ENCODE results near the gene LMO1. TPM values are rescaled to one million over a fixed set of nuclear protein-coding genes. Genes with fewer than 3 reads are reported as not detected.
A peak's percentile ranks its signal among the peaks of the same experiment; 100 is the strongest.

Gene LMO1
- total and polyA plus RNA-seq, 2 of the 8 experiments (the other 6 are each of a cell fraction or from before 2014, with no cell fraction given), result 0.17 TPM; not detected in 1

- peak in 1 of 2 experiments; percentile 92 for DNase-seq (ENCODE audit: low read depth in 1 of 2, low spot score in 2 of 2)
- Histone ChIP-seq H3K4me3 (ENCODE audit: extremely low read depth in 1 of 4, insufficient read depth in 2 of 4, low read depth in 3 of 4, low read length in 4 of 4) (no peak overlapping the region), H4K8ac (ENCODE audit: extremely low read depth, insufficient read depth, low read length) (no peak overlapping the region; the same call in 1 of the 2 replicates), H4K91ac (replicated peaks; ENCODE audit: insufficient read length, low read length) (no peak overlapping the region), H4K20me1 (replicated peaks in 1 of 2; ENCODE audit: control insufficient read depth in 1 of 2, insufficient read depth in 2 of 2, low read length in 2 of 2) (no peaks in the 10 kb centered on the region), H3K4ac (replicated peaks; ENCODE audit: insufficient read length, low read depth, low read length) (no peak overlapping the region), H2BK120ac (replicated peaks; ENCODE audit: low read depth, low read length) (no peak overlapping the region), H3K14ac (ENCODE audit: insufficient read length) (no peak overlapping the region), H3K79me2 (ENCODE audit: control insufficient read depth in 1 of 2, insufficient read depth in 2 of 2, low read length in 2 of 2) (no peaks in the 10 kb centered on the region), H3K4me1 (replicated peaks in 1 of 4; ENCODE audit: control insufficient read depth in 3 of 4, insufficient read depth in 4 of 4, low read length in 3 of 4) (peaks cover 0 to 7% (median 0%) of the 10 kb centered on the region in 4 experiments; a peak in 1 of 7 replicates), H2BK12ac (ENCODE audit: low read depth, low read length) (no peak overlapping the region), H4K5ac (ENCODE audit: insufficient read length, low read depth, low read length) (no peak overlapping the region), H3K27ac (ENCODE audit: low read depth, low read length) (no peak overlapping the region), H2BK5ac (ENCODE audit: low read depth, low read length) (no peak overlapping the region), H3K23me2 (ENCODE audit: low read depth, low read length) (no peaks in the 10 kb centered on the region), H2BK20ac (ENCODE audit: low read length) (no peak overlapping the region), H3K18ac (ENCODE audit: extremely low read depth, low read length) (no peak overlapping the region), H2AK5ac (ENCODE audit: low read depth, low read length) (no peak overlapping the region), H2BK15ac (ENCODE audit: low read length) (no peak overlapping the region), H3K4me2 (ENCODE audit: insufficient read depth in 1 of 2, low read depth in 2 of 2, low read length in 2 of 2) (no peak overlapping the region), H3K79me1 (ENCODE audit: low read depth, low read length) (no peaks in the 10 kb centered on the region; the same call in 1 of the 2 replicates), H3K36me3 (ENCODE audit: control insufficient read depth in 2 of 4, insufficient read depth in 4 of 4, low read length in 3 of 4) (no peaks in the 10 kb centered on the region), H3K27me3 (replicated peaks in 1 of 4; ENCODE audit: control insufficient read depth in 3 of 4, extremely low read depth in 1 of 4, insufficient read depth in 3 of 4, low read length in 3 of 4) (no peaks in the 10 kb centered on the region), H3K9ac (replicated peaks in 1 of 4; ENCODE audit: extremely low read depth in 1 of 4, low read depth in 3 of 4, low read length in 3 of 4) (no peak overlapping the region), H3K56ac (replicated peaks; ENCODE audit: insufficient read length, low read depth, low read length) (no peak overlapping the region), H2AFZ (ENCODE audit: low read length) (no peak overlapping the region), H3K9me3 (ENCODE audit: insufficient read depth in 2 of 2, low read depth in 1 of 2, low read length in 1 of 2) (no peaks in the 10 kb centered on the region), H3K23ac (ENCODE audit: insufficient read length) (no peak overlapping the region)
- TF ChIP-seq RAD21 (IDR thresholded peaks at IDR 0.05 in 1 of 2, conservative IDR thresholded peaks at IDR 0.05 in 1 of 2; ENCODE audit: low read depth in 2 of 2, low read length in 2 of 2) (peak; percentile 49 to 62), HDAC6 (IDR thresholded peaks at IDR 0.05; ENCODE audit: low read depth, low read length) (no peak)
- TF ChIP-seq, protein P1, sequence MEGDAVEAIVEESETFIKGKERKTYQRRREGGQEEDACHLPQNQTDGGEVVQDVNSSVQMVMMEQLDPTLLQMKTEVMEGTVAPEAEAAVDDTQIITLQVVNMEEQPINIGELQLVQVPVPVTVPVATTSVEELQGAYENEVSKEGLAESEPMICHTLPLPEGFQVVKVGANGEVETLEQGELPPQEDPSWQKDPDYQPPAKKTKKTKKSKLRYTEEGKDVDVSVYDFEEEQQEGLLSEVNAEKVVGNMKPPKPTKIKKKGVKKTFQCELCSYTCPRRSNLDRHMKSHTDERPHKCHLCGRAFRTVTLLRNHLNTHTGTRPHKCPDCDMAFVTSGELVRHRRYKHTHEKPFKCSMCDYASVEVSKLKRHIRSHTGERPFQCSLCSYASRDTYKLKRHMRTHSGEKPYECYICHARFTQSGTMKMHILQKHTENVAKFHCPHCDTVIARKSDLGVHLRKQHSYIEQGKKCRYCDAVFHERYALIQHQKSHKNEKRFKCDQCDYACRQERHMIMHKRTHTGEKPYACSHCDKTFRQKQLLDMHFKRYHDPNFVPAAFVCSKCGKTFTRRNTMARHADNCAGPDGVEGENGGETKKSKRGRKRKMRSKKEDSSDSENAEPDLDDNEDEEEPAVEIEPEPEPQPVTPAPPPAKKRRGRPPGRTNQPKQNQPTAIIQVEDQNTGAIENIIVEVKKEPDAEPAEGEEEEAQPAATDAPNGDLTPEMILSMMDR (IDR thresholded peaks at IDR 0.05; ENCODE audit: control extremely low read depth in 1 of 3, insufficient read depth in 1 of 3, low read depth in 1 of 3, low read length in 3 of 3), result peak; percentile 67 to 77 (median 75)
- FAIRE-seq, result no peak
- CTCF ChIA-PET (ENCODE audit: partially characterized antibody), result interaction anchor here (0.6 to 21.8 kb wide), 8 partner anchors 10 to 111 kb away, joined by 3 to 342 read pairs (median 4); no protein-coding TSS in a partner anchor
- 64% methylated on average over 4 of the region's 4 CpGs; no CpG with 5 or more reads in 1 of the 2 experiments for WGBS, 2 experiments (ENCODE audit: extremely low coverage in 1 of 2, insufficient coverage in 1 of 2, insufficient read length in 1 of 2, insufficient replicate concordance in 2 of 2, low coverage in 1 of 2, low lambda C conversion rate in 2 of 2, missing lambda C conversion rate in 1 of 2)
- POLR2A ChIA-PET (ENCODE audit: partially characterized antibody), result no interaction called here
Observed at GRCh38 chr11:8209208-8209807, 54.4 kb downstream of the LMO1 start.
